HG03039 (cell line): ENCODE measurements around the gene SCLY.
A peak's percentile ranks its signal among the peaks of the same experiment; 100 is the strongest.
"Not testable (repeated sequence)": the region's sequence is repeated elsewhere in the genome, so short reads cannot be mapped to it uniquely, and the experiment has no call there.

Experiments used
- ATAC-seq: cut with Tn5 transposase; IDR thresholded peaks from one replicate; pipeline ENCODE4 v1.9.1; 2021; ENCODE audit warnings: mild to moderate bottlenecking, moderate library complexity; ENCODE audit not compliant: unreplicated experiment

The SCLY gene

DNA sequence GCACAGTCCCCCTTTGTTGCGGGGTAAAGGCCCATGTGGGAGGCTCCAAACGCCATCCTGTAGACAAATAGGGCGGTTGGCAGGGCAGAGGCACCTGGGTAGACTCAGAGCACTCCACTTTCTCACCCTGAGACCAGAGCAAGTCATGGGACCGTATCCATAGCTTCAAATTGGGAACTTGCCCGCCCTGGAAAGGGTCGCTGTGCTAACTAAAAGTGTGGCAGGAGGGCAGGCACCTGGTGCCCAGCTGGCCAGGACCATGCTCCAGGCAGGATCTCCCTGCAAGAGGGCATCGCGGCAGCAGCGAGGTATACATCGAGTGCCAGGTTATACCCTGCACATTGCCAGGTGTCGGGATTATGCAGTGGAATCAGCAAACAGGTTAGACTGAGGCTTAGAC lies 20.8 kb upstream of the SCLY start:
- no peak for ATAC-seq

DNA sequence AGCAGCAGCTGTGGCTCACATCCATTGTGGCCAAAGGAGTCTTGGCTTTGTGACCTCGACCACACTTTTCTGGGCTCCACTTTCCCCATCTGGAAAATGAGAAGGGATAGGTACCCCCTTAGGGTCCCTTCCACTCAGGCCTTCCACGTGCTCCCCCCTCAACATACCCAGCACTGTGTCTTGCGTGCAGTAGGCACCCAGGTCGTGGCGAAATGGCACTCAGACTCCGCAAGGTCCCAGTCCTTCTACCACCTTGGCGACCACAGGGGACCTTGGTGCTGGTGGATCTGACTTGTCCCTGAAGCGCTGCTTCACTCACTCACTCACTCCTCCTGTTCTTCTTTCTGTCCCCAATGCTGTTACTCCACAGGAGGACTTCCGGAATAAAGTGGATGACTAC lies 19.9 kb upstream of the SCLY start:
- no peak for ATAC-seq

DNA sequence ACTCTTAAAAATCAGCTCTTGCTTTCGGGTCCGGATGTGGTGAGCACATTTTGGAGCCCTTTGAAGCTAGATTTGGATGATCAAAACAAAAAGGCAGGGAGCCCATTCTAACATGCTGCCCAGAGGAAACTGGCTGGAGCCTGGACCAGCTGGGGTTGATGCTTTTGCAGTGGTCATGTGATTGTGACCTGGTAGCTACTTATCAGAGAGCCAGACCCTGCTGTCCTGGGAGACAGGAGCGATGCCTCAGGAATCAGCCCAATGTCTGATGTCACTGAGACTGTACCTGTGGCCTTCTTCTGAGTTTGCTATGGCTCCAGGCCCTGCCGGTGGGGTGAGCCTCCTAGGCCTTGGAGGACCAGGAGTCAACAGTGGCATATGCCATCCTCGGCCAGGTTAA lies 18.7 kb upstream of the SCLY start:
- ATAC-seq = no peak

DNA sequence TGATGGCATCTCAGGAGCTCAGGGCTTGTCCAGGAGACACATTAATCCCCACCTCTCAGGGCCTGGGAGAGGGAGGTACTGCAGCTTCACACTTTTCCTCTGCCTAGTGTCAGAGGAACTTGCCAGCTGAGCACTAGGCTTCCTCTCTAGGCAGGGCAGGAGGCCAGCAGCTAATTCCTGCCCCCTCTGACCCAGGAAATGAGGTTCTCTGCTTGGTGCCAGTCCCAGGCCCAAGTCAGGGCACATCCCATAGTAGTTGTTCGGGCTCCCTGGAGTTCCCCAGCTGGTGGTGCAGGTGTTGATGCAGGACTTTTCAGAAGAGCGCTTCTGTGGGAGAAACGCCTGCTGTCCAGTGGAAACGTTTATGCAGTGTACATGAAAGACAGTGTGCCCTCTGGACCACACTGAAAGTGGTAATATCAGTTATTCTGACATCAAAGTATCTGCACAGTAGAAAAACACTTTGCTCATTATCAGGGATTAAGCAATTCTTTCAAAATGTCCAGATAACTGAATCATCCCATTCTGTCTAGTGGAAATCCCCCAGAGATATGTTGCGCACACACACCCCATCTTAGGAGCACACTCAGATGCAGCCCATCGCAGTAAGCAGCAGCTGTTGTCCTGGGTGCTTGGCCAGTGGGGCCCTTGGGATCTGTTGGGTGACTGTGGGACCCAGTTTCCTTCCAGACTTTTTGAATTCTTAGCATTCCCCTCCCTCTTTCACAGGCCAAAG lies 17.8 kb upstream of the SCLY start:
- ATAC-seq = no peak

DNA sequence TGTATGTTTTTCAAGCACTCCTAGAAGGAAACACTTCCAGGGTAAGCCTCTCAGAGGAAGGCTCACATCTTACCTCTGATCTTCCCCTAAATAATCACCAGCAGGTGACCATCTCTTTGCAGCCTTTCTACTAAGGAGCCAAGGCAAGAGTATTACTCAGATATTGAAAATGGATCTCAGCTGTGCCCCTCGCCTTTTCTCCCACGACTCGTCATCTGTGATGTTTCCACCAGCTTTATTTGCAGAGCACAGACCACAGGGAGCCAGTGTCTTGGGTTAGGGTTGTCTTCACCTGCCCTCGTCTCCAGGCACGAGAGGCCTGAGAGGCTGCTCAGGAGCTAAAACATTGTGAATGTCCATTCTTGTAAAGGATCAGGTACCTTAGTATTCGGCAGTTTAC lies 16.9 kb upstream of the SCLY start:
- ATAC-seq = no peak

DNA sequence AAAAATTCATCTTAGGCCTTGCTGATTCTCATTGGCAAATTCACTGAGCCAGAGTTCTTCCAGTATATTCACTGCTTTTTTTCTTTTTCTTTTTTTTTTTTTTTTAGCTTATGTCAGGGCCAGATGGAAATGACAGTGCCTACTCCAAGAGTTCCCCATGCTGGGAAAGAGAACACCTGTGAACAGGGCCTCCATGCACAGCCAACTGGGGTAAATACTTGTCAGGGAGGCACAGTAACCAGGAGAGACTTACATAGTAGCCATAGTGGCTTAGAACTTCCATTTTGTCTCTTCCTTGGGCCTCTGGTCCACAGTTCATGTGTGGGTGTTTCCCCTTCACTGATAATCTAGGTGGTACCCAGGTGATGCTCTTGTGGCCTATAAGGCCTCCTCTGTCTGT lies 15.2 kb upstream of the SCLY start:
- no peak for ATAC-seq

DNA sequence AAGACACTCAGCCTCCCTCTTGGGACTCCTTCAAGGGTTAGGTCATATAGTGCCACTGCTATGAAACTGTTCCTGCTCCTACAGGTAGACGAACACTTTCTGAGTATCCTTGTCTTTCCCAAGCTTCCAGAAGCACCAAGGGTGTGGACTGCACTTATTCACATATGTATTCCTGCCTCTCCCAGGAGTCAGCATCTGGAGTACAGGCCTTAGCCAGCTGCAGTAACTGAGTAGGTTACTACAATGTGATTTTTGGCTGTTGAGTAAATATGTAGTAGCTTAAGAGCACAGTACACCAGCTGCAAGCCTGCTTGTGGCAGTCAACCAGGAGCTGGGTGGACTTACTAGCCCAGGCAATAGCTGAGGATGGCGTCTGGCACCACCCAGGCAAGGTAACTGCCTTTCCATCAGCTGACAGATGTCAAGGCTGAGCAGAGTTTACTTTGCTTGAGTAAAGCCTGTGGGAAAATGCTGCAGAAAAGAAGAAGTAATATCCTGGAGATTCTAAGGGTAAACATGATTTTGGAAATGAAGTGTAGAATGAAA lies 14.0 kb upstream of the SCLY start:
- no peak for ATAC-seq

DNA sequence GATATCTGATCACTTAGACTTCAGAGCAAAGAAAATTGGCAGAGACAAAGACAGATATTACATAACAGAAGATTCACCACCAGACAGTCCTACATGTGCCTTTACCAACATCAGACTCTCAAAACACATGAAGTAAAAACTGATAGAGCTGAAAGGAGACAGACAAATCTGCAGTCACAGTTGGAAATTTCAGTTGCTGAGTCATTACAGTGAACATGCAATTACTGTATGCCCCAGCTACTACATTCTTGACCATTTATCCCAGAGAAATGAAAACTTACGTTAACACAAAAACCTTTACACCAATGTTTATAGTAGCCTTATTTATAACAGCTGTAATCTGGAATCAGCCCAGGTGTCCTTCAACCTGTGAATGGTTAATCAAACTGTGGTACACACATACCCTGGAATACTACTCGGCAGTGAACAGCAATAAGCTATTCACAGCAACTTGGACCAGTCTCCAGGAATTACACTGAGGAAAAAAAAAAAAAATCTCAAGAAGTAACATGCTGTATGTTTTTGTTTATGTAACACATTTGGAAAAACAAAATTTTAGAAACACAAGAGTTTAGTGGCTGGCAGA lies 7.5 kb upstream of the SCLY start:
- ATAC-seq = no peak

DNA sequence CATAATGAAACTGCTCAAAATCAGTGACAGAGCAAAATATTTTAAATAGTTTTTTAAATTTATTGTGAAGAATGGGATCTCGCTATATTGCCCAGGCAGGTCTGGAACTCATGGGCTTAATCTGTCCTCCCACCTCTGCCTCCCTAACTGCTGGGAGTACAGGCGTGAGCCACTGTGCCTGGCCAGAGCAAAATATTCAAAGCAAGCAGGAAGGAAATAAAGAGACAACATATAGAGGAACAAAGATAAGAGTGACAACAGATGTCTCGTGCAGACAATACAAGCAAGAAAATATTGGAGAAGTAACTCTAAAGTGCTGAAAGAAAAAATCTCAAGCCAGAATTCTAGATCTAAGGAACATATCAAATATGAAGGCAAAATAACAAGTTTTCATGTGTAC lies 5.0 kb upstream of the SCLY start:
- ATAC-seq = no peak

DNA sequence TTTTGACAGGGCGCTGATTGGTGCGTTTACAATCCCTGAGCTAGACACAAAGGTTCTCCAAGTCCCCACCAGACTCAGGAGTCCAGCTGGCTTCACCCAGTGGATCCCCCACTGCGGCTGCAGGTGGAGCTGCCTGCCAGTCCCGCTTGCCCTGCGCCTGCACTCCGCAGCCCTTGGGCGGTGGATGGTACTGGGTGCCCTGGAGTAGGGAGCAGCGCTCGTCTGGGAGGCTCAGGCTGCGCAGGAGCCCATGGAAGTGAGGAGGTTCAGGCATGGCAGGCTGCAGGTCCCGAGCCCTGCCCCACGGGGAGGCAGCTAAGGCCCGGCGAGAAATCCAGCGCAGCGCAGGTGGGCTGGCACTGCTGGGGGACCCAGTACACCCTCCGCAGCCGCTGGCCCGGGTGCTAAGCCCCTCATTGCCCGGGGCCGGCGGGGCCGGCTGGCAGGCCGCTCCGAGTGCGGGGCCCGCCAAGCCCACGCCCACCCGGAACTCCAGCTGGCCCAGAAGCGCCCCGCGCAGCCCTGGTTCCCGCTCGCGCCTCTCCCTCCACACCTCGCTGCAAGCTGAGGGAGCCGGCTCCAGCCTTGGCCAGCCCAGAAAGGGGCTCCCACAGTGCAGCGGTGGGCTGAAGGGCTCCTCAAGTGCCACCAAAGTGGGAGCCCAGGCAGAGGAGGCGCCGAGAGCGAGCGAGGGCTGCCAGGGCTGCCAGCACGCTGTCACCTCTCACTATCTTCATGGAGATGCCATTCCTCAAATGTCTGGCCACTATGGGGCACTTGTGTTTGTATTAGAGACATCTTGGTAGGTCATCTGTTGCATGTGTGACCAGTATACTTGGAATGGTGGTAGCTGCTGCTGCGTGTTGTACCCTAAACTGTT lies 2.9 kb upstream of the SCLY start:
- ATAC-seq = not testable (repeated sequence)

DNA sequence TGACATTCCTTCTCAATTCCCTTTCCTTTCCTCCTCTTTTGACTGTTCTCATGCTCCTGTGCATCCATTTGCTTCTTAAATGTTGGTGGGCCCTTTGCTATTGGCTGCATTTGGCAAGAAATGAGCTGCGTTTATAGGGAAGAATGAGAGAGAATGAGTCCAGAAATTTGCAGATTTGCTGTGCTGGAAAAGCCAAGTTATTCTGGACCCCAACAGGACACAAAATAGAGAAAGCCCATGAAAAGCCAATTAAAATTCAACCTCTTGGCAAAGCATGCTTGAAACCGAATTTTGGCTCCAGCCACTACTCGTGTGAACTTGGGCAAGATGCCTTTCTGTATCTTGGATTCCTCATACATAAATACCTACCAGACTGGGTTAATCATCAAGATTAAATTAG lies 1.3 kb upstream of the SCLY start:
- no peak for ATAC-seq

DNA sequence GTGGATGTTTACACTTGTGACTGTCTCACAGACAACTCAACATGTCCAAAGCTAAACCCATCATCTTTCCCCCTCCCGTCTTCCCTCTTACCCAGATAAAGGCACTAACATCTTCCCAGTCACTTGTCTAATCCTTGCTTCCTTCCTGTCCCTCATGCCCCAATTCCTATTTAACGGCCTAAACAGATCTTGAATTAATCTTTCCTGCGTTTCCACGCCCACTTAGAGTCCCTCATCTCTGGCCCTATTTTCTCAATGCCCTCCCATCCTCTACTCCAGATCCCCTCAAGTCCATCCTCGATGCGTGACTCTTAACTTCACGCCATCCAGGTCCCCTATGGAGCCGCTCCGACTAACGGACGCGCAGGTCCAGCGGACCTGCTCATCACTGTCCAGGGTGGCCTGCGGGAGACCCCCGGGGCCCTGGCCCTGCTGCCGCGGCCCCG lies 682 bp upstream of the SCLY start:
- ATAC-seq = no peak

DNA sequence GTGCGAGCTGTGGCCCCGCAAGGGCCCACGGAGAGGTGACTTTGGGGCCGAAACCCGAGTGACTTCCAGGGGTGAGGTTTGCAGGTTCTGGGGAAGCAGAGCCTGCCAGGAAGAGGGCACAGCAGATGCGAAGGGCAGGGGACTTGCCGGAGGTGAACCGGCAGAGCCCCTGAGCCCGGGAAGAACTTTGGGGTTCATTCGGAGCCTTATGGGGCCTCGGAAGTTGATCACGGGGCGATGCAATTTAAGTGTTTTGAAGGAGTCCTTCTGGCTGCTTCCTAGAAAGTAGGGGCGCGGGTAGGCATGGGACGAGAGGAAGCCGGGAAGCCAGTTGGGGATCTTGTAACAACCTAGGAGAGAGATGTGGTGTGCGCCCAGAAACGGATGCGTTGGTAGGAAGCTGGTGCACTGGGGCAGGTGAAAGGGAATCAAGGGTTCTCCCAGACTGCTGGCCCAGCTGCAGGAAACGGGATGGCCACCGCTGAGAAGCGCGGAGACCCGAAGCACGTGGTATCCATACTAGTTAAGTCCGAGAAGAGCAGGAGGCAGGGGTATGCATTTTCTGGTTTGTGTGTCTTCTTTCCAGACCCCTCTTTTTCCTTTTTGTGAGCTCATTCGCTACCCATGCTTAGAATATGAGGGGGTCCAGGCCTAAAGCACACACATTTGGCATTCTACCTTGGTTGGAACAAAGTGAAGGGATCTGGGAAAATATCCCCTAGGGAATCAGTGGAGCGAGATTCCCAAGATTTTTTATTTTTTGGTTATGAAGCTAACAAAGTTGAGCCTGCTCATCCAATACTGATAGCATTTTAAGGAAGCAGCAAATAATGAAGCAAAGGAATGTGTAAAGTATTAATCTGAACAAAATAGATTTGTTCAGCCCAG lies 758 bp downstream of the SCLY start:
- peak; percentile 6 for ATAC-seq

DNA sequence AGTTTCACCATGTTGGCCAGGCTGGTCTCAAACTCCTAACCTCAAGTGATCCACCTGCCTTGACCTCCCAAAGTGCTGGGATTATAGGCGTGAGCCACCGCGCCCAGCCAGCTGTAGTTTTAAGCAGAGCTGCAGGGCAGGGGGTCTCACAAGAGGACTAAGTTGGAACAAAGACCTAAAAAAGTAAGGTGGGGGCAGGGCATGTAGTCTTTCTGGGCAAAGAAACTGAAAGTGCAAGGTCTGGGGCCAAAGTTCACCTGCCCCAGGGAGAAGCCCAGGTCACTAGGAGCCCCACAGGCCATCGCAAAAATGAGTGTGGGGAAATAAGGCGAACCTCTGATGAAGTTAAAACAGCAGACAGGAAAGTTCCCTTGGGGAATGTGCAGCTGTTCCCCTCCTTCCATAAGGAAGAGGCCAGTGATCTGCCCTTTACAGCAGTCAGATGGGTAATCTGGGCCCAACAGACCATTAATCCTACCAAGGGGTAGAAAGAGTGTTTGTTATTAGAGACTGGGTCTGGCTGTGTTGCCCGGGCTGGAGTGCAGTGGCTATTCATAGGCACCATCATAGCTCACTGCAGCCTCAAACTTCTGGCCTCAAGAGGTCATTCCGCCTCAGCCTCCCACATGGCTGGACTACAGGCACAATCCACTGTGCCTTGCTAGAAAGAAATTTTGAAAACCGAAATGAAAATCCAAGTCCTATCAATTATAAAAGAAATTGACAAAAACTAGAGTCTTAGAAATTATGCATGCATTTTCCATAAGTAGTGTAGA lies 2.8 kb downstream of the SCLY start:
- no peak for ATAC-seq

DNA sequence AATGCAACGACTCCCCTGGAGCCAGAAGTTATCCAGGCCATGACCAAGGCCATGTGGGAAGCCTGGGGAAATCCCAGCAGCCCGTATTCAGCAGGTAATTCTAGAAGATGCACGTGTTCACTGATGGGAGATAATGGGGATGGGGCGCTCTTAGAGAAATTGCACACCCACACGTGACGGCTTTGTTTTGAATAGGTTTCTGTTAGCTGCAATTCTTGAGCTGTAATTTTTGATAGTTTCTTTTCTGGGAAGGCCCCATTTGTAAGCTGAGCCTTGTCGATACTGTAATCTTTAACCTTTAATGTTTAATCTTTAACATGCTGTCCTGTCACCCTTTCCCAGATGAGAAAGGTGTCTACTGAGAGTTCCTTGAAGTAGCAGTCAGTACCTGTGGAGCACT lies 3.6 kb downstream of the SCLY start:
- ATAC-seq = no peak

DNA sequence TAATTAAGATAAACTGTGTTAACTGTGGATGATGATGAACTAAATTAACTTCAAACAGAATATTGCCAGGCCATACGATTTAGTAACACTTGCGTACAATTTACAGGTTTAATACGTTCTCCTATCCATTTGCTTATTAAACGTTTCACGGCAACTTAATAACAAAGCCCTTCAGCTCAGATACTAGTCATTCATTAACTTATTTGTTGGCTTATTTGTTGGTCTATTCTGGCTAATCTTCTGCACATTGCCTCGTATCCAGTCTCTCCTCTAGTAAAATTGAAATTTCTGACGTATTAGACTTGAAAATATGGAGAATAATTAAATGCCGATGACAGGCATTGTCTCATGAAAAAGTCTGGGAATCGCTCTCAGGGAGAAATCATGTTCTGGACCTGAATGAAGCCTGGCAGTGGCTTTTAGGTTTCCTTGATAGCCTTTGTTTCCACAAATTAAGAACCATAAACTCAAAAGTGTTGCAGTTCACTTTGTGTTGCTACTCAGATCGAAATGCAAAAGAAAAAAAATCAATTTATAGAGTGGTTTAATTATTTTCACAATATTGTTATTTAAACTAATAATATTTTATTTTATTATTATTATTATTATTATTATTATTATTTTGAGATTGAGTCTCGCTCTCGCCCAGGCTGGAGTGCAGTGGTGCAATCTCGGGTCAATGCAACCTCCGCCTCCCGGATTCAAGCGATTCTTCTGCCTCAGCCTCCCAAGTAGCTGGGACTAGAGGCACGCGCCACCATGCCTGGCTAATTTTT lies 4.5 kb downstream of the SCLY start:
- no peak for ATAC-seq

DNA sequence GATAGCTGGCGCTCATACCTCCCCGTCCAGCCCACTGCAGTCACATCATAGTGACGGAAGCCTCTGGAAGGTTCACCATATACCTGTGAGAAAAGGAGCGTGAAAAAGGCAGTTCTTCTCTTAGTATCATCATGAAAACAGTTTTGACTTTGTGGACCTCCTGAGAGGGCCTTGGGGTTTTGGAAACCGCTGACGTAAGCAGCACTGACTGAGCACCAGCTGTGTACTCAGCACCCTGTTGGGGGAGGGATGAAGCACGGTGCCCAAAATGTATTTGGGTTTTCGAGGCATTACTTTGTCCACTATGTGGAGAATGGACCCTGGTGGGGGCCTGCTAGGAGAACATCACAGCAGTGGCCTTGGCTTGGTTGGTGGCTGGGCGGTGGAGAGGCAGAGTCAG lies 5.4 kb downstream of the SCLY start:
- no peak for ATAC-seq

DNA sequence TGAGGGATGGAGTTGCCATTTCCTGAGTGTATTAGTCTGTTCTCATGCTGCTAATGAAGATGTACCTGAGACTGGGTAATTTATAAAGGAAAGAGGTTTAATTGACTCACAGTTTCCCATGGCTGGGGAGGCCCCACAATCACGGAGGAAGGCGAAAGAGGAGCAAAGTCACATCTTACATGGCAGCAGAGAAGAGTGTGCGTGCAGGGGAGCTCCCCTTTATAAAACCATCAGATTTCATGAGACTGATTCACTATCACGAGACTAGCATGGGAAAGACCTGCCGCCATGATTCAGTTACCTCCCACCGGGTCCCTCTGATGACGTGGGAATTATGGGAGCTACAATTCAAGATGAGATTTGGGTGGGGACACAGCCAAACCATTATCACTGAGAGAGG lies 5.9 kb downstream of the SCLY start:
- ATAC-seq = not testable (repeated sequence)

DNA sequence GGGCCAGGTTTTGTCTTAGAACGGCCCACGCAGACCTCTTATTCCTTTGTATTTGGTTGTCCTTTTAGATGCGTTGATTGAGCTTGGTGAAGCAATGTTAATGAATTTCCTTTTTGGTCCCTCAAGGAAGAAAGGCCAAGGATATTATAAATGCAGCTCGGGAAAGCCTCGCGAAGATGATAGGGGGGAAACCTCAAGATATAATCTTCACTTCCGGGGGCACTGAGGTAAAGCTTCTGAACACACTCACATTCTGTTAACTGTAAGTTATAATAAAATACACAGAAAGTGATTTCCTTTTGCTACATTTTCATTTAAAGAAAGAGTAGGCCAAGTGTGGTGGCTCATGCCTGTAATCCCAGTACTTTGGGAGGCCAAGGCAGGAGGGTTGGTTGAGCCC lies 7.1 kb downstream of the SCLY start:
- no peak for ATAC-seq
